HepG2 (cell line): ENCODE data around the gene ANKLE1. TPM values are rescaled to one million over a fixed set of nuclear protein-coding genes. Genes with fewer than 3 reads are reported as not detected.

Experiments
- ATAC-seq: fragments of 200-7000 bp; cut with Tn5 transposase; 3 replicates; pipeline ENCODE4 v1.9.1; 2020; ENCODE audit warnings: mild to moderate bottlenecking, moderate library complexity
- BruUV-seq: library from RNA; stranded (reverse); fragments of 400-500 nt; replicated peaks from 2 replicates; lab custom pipeline; 2021; lab: Mats Ljungman, UMichigan
- CTCF ChIA-PET: fragments of 300-600 bp; formaldehyde crosslinking; extraction: SDS; loops from one replicate; lab custom pipeline; 2021; ENCODE audit warnings: low total read pairs, inconsistent platforms, low intra/inter-chr PET ratio; lab: Yijun Ruan, JAX
- POLR2A ChIA-PET: fragments of 350-600 bp; sonication (Branson Sonifier 250); formaldehyde crosslinking; loops from one replicate; lab custom pipeline; 2020; ENCODE audit warnings: antibody characterized with exemption, inconsistent platforms; lab: Yijun Ruan, JAX
- DNase-seq: peaks from one replicate; pipeline ENCODE4 v3.0.0-alpha.2; 2015; ENCODE audit warnings: low spot score
- FAIRE-seq: peaks from 3 replicates; lab custom pipeline; 2011; peaks lifted over from hg19 to GRCh38; lab: Jason Lieb, UNC
- H2AFZ ChIP-seq: one replicate; pipeline ENCODE4 v1.6.1; 2011; ENCODE audit warnings: low read length, inconsistent platforms
- H3K27ac ChIP-seq: fragments of 300-600 bp; 3 replicates; pipeline ENCODE4 v1.8.0; 2011; ENCODE audit warnings: mixed run types, mild to moderate bottlenecking, mixed read lengths, low read length, inconsistent platforms; ENCODE audit not compliant: insufficient read depth; ENCODE audit errors: extremely low read length
- H3K27me3 ChIP-seq, 2 experiments: fragments of 200-600 bp in 1 of 2; 2 replicates in 1 of 2; 3 replicates in 1 of 2; pipeline versions ENCODE4 v1.6.0 to v1.8.0; 2011; ENCODE audit warnings: low read length in 2 of 2, mild to moderate bottlenecking in 2 of 2, moderate library complexity in 2 of 2, inconsistent platforms in 1 of 2; ENCODE audit not compliant: insufficient read depth in 2 of 2, control insufficient read depth in 1 of 2
- H3K36me3 ChIP-seq, 2 experiments: fragments of 200-600 bp in 1 of 2; replicated peaks in 1 of 2; 2 replicates in 1 of 2; 3 replicates in 1 of 2; pipeline versions ENCODE4 v1.5.1 to v1.8.0; 2011; ENCODE audit warnings: low read length in 2 of 2, inconsistent platforms in 1 of 2; ENCODE audit not compliant: insufficient read depth in 2 of 2, control insufficient read depth in 1 of 2
- H3K4me1 ChIP-seq: 2 replicates; pipeline ENCODE4 v1.5.1; 2012; ENCODE audit warnings: low read length, inconsistent platforms; ENCODE audit not compliant: insufficient read depth
- H3K4me2 ChIP-seq: 2 replicates; pipeline ENCODE4 v1.6.0; 2011; ENCODE audit warnings: low read depth, low read length, inconsistent platforms
- H3K4me3 ChIP-seq, 3 experiments: fragments of 200-600 bp in 1 of 3; sonication (generic), shearing (Covaris generic) in 1 of 3; replicated peaks in 1 of 3; 2 replicates each; pipeline ENCODE4 v1.5.1; 2011 to 2016; ENCODE audit warnings: low read length in 3 of 3, inconsistent platforms in 2 of 3, low read depth in 2 of 3, mild to moderate bottlenecking in 2 of 3, control low read depth in 1 of 3, mixed read lengths in 1 of 3; ENCODE audit not compliant: insufficient read depth in 1 of 3
- H3K79me2 ChIP-seq: one replicate; pipeline ENCODE4 v1.6.1; 2011; ENCODE audit warnings: low read length, inconsistent platforms; ENCODE audit not compliant: insufficient read depth
- H3K9ac ChIP-seq: 2 replicates; pipeline ENCODE4 v1.6.0; 2011; ENCODE audit warnings: mild to moderate bottlenecking, low read depth, low read length, inconsistent platforms; ENCODE audit not compliant: insufficient read depth
- H3K9me3 ChIP-seq: 2 replicates; pipeline ENCODE4 v1.5.1; 2012; ENCODE audit warnings: mild to moderate bottlenecking, low read length
- H4K20me1 ChIP-seq: 2 replicates; pipeline ENCODE4 v1.6.0; 2011; ENCODE audit warnings: inconsistent platforms, mild to moderate bottlenecking, low read length, moderate library complexity; ENCODE audit not compliant: insufficient read depth
- DMAP1 ChIP-seq: IDR thresholded peaks from 2 replicates; pipeline ENCODE4 v1.6.1; 2016
- EED ChIP-seq: sonication (generic); formaldehyde crosslinking; IDR thresholded peaks from 2 replicates; pipeline ENCODE4 v1.5.0; 2020; ENCODE audit warnings: mild to moderate bottlenecking, missing genetic modification reagents
- NFIB ChIP-seq: sonication (generic); formaldehyde crosslinking; IDR thresholded peaks from 2 replicates; pipeline ENCODE4 v1.9.0; 2021; ENCODE audit warnings: missing genetic modification reagents, mild to moderate bottlenecking, borderline replicate concordance
- NFKBIZ ChIP-seq: IDR thresholded peaks from 2 replicates; pipeline ENCODE4 v1.6.1; 2018; ENCODE audit warnings: missing genetic modification reagents, missing compliant biosample characterization
- NR2F2 ChIP-seq: IDR thresholded peaks from 2 replicates; pipeline ENCODE4 v1.6.1; 2012; ENCODE audit warnings: low read depth, inconsistent platforms, borderline replicate concordance
- NRL ChIP-seq: sonication (generic); formaldehyde crosslinking; IDR thresholded peaks from 2 replicates; pipeline ENCODE4 v1.5.0; 2020; ENCODE audit warnings: missing genetic modification reagents, mild to moderate bottlenecking, moderate library complexity, borderline replicate concordance
- RAD21 ChIP-seq: fragments of 450-650 bp; formaldehyde crosslinking; IDR thresholded peaks from 2 replicates; pipeline ENCODE4 v1.5.0; 2020; ENCODE audit warnings: mild to moderate bottlenecking
- RAD51 ChIP-seq: fragments of 450-650 bp; IDR thresholded peaks from 2 replicates; pipeline ENCODE4 v1.6.1; 2016; ENCODE audit warnings: borderline replicate concordance
- SATB2 ChIP-seq: sonication (generic); formaldehyde crosslinking; IDR thresholded peaks from 2 replicates; pipeline ENCODE4 v1.5.0; 2020; ENCODE audit warnings: missing genetic modification reagents
- SMAD3 ChIP-seq: sonication (generic); formaldehyde crosslinking; IDR thresholded peaks from 2 replicates; pipeline ENCODE4 v1.4.0; 2020; ENCODE audit warnings: missing genetic modification reagents
- THRA ChIP-seq: sonication (generic); formaldehyde crosslinking; IDR thresholded peaks from 2 replicates; pipeline ENCODE4 v1.4.0; 2020; ENCODE audit warnings: missing genetic modification reagents, borderline replicate concordance
- ZNF234 ChIP-seq: sonication (generic); formaldehyde crosslinking; conservative IDR thresholded peaks from 2 replicates; pipeline ENCODE4 v1.5.1; 2020; ENCODE audit warnings: mild to moderate bottlenecking, missing genetic modification reagents
- ZNF362 ChIP-seq: sonication (generic); formaldehyde crosslinking; IDR thresholded peaks from 2 replicates; pipeline ENCODE4 v1.4.0; 2020; ENCODE audit warnings: missing genetic modification reagents, mild to moderate bottlenecking, borderline replicate concordance
- ZNF567 ChIP-seq: sonication (generic); formaldehyde crosslinking; IDR thresholded peaks from 2 replicates; pipeline ENCODE4 v1.8.1; 2023; ENCODE audit warnings: mild to moderate bottlenecking, missing genetic modification reagents, borderline replicate concordance
- ZNF674 ChIP-seq: sonication (generic); formaldehyde crosslinking; IDR thresholded peaks from 2 replicates; pipeline ENCODE4 v1.5.0; 2020; ENCODE audit warnings: low read depth, mild to moderate bottlenecking, missing genetic modification reagents
- ZSCAN9 ChIP-seq: IDR thresholded peaks from 2 replicates; pipeline ENCODE4 v1.6.1; 2016; ENCODE audit warnings: borderline replicate concordance
- WGBS: methylation state at CpG from one replicate; pipeline ENCODE4 v1.1.6; 2017; ENCODE audit warnings: low lambda C conversion rate; 5-methylcytosine and 5-hydroxymethylcytosine counted together
- in situ Hi-C: cut with HindIII; loops from 2 replicates; pipeline ENCODE4 v1.10.0; 2017; ENCODE audit warnings: low pct_unique_long_range_greater_than_20kb; ENCODE audit not compliant: extremely low pct_ligation_motif_present
- intact Hi-C: fragments of 100-400 bp; cut with micrococcal nuclease; formaldehyde crosslinking; loops from one replicate; pipeline ENCODE4 v1.10.0; 2022; ENCODE audit not compliant: unreplicated experiment
- polyA plus RNA-seq, 8 experiments: library from polyadenylated mRNA; depleted of rRNA in 3 of 8; stranded (reverse) in 7 of 8; unstranded in 1 of 8; fragments of >200 nt; fragmentation: Illumina TruSeq in 4 of 8; extraction: Trizol in 4 of 8; gene quantifications; 2 replicates each; pipeline versions ENCODE4 v1.2.1 to v1.2.3, GENCODE V29; 2011 to 2016; ENCODE audit warnings: low read depth in 4 of 8, missing spikeins in 1 of 8, mixed read lengths in 1 of 8; ENCODE audit not compliant: insufficient read depth in 1 of 8
- total RNA-seq, 5 experiments: library from RNA; depleted of rRNA; stranded (reverse); fragments of >200 nt; fragmentation: Illumina TruSeq; extraction: Trizol; gene quantifications; 2 replicates each; pipeline ENCODE4 v1.2.3, GENCODE V29; 2016; ENCODE audit warnings: low read depth in 1 of 5
- TF ChIP-seq, protein P1 (sequence below): sonication (generic); formaldehyde crosslinking; IDR thresholded peaks from 2 replicates; pipeline ENCODE4 v1.4.0; 2020; ENCODE audit warnings: missing genetic modification reagents

The ANKLE1 gene
- total and polyA plus RNA-seq, 2 of the 13 experiments (the other 11 are each of a cell fraction or from before 2014, with no cell fraction given): 0.69 to 1.5 TPM

DNA sequence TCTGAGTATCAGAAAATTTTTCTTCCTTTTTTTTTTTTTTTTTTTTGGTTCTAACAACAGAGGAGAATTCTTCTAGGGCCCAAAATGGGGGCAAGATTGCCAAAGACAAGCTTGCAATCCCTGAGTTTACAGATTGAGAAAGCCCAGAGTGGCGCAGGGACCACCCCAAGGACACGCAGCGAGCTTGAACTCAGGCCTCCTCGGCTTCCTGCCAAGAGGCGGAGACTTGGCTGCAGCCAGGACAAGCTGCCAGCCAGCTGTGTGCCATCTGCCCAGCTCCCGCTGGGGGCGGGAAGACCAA, 23.5 kb downstream of the ANKLE1 start (continued):
- TF ChIP-seq, protein P1, sequence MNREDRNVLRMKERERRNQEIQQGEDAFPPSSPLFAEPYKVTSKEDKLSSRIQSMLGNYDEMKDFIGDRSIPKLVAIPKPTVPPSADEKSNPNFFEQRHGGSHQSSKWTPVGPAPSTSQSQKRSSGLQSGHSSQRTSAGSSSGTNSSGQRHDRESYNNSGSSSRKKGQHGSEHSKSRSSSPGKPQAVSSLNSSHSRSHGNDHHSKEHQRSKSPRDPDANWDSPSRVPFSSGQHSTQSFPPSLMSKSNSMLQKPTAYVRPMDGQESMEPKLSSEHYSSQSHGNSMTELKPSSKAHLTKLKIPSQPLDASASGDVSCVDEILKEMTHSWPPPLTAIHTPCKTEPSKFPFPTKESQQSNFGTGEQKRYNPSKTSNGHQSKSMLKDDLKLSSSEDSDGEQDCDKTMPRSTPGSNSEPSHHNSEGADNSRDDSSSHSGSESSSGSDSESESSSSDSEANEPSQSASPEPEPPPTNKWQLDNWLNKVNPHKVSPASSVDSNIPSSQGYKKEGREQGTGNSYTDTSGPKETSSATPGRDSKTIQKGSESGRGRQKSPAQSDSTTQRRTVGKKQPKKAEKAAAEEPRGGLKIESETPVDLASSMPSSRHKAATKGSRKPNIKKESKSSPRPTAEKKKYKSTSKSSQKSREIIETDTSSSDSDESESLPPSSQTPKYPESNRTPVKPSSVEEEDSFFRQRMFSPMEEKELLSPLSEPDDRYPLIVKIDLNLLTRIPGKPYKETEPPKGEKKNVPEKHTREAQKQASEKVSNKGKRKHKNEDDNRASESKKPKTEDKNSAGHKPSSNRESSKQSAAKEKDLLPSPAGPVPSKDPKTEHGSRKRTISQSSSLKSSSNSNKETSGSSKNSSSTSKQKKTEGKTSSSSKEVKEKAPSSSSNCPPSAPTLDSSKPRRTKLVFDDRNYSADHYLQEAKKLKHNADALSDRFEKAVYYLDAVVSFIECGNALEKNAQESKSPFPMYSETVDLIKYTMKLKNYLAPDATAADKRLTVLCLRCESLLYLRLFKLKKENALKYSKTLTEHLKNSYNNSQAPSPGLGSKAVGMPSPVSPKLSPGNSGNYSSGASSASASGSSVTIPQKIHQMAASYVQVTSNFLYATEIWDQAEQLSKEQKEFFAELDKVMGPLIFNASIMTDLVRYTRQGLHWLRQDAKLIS: peak; percentile 60; the same call in 1 of the 2 replicates
- TF ChIP-seq SATB2: no peak

DNA sequence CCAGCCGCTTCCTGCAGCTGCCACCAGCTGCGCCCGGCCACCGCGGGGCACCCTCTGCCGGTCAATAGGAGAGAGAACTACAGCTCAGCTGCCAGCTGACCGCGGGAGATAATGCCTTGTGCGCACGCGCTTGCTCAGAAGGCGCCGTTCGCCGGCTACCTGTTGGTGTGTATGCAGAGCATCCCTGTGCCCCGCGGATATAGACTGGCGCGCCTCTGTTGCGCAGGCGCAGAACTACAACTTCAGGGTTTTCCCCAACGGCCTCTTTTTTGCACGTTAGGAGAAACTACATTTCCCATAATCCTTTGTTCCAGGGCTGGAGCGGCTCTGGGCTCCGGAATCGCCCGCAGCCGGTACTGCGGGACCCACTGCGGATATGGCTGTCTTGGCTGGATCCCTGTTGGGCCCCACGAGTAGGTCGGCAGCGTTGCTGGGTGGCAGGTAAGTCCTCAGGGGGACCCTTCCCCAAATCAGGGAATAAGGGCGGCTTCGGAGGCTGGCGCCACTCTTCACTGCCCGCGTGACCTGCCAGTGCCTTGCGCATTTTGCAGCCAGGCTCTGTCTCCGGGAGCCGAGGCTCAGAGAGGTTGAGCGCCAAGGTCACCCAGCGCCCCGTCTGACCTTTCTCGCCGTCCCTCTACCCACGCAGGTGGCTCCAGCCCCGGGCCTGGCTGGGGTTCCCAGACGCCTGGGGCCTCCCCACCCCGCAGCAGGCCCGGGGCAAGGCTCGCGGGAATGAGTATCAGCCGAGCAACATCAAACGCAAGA, 24.0 kb downstream of the ANKLE1 start, which contains the start of gene MRPL34:
TSS of gene MRPL34 (plus strand) at position 356 of the 768 bp plus-strand sequence. CDS start at position 377, 21 bp downstream.
- TSS peak; percentile 71 for BruUV-seq
- Histone ChIP-seq H3K9ac (peak within 1 kb of the TSS; percentile 87), H2AFZ (no peak within 1 kb of the TSS), H3K79me2 (peaks cover 15% of the 10 kb centered on the region), H3K27me3 (no peaks in the 10 kb centered on the region; a peak in 1 of 5 replicates), H3K4me3 (peak within 1 kb of the TSS; percentile 60 to 87 (median 85)), H3K4me2 (peak within 1 kb of the TSS; percentile 97), H3K36me3 (no peaks in the 10 kb centered on the region), H3K9me3 (no peaks in the 10 kb centered on the region), H3K27ac (peak within 1 kb of the TSS; percentile 91), H4K20me1 (peaks cover 4% of the 10 kb centered on the region; the same call in 1 of the 2 replicates), H3K4me1 (peaks cover 40% of the 10 kb centered on the region)
- FAIRE-seq (peak; percentile 80), DNase-seq (peak; percentile 99), ATAC-seq (peak; percentile 70)
- WGBS: 0% methylated on average over 13 of the region's 55 CpGs
- CTCF ChIA-PET: interaction anchor here (0.8 kb wide), 1 partner anchor 13 kb away, joined by 4 read pairs; no protein-coding TSS in a partner anchor
- intact Hi-C loops: loop anchor here (1.0 kb wide), 1 partner anchor 38 kb away; the partner anchor contains the start of gene BABAM1
- POLR2A ChIA-PET: interaction anchor here (0.7 to 1.6 kb wide), 18 partner anchors 12 to 301 kb away, joined by 3 to 13 read pairs (median 4); partner anchors contain the start of genes ANKLE1, ANO8, BABAM1 and BST2
- in situ Hi-C loops: no loop called here
- no peak for TF ChIP-seq NFKBIZ (CRISPR knock-in tag)
- TF ChIP-seq NFIB (CRISPR knock-in tag): no peak
- peak; percentile 90; the same call in 1 of the 2 replicates for TF ChIP-seq NRL (CRISPR knock-in tag)
- no peak for TF ChIP-seq ZNF234 (CRISPR knock-in tag)
- TF ChIP-seq ZNF567 (CRISPR knock-in tag): no peak
- peak; percentile 86 for TF ChIP-seq DMAP1 (CRISPR knock-in tag)
- TF ChIP-seq NR2F2: no peak
- TF ChIP-seq ZSCAN9 (CRISPR knock-in tag): no peak; the same call in 1 of the 2 replicates
- TF ChIP-seq RAD21 (CRISPR knock-in tag): peak; percentile 89
- TF ChIP-seq ZNF674 (CRISPR knock-in tag): no peak
- TF ChIP-seq RAD51: no peak
- no peak; the same call in 1 of the 2 replicates for TF ChIP-seq SMAD3 (CRISPR knock-in tag)
- no peak for TF ChIP-seq ZNF362 (CRISPR knock-in tag)
- TF ChIP-seq THRA (CRISPR knock-in tag): no peak; the same call in 1 of the 2 replicates
- no peak for TF ChIP-seq EED (CRISPR knock-in tag)
